Thoracic aorta endothelial cell (primary cell): ENCODE data around the gene RADIL. TPM values are rescaled to one million over a fixed set of nuclear protein-coding genes. Genes with fewer than 3 reads are reported as not detected.

Source experiments
- small RNA-seq: library from RNA; depleted of rRNA; stranded (forward); fragments of <200 nt; gene quantifications from one replicate; pipeline ENCODE3, GENCODE V24; 2012
- total RNA-seq: library from RNA; depleted of rRNA; stranded (reverse); fragments of >200 nt; gene quantifications from 2 replicates; pipeline ENCODE4 v1.2.3, GENCODE V29; 2012

RADIL gene, protein sequence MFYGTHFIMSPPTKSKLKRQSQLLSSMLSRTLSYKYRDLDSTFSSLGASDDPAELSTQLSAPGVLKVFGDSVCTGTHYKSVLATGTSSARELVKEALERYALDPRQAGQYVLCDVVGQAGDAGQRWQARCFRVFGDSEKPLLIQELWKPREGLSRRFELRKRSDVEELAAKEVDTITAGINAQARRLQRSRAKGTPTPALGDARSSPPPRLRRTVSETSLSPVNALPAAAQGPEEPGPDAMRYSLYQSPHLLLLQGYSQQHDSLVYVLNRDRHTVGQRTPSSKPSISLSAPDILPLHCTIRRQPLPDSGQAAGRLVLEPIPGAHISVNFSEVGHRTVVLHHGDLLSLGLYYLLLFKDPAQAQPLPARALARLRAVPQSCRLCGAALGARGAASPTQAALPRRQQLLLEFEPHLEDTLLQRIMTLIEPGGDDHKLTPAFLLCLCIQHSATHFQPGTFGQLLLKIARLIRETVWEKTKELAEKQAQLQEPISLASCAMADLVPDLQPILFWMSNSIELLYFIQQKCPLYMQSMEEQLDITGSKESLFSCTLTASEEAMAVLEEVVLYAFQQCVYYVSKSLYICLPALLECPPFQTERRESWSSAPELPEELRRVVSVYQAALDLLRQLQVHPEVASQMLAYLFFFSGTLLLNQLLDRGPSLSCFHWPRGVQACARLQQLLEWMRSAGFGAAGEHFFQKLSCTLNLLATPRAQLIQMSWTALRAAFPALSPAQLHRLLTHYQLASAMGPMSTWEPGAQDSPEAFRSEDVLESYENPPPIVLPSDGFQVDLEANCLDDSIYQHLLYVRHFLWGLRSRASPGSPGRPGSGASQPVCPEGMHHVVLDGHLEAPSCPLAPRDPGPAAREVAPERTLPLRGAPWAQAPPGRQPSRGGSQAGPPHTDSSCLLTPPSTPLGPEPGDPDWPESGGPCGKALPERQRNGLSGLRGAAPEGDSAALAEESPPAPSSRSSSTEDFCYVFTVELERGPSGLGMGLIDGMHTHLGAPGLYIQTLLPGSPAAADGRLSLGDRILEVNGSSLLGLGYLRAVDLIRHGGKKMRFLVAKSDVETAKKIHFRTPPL
- total RNA-seq = 0.80 and 2.0 TPM in 2 replicates

DNA sequence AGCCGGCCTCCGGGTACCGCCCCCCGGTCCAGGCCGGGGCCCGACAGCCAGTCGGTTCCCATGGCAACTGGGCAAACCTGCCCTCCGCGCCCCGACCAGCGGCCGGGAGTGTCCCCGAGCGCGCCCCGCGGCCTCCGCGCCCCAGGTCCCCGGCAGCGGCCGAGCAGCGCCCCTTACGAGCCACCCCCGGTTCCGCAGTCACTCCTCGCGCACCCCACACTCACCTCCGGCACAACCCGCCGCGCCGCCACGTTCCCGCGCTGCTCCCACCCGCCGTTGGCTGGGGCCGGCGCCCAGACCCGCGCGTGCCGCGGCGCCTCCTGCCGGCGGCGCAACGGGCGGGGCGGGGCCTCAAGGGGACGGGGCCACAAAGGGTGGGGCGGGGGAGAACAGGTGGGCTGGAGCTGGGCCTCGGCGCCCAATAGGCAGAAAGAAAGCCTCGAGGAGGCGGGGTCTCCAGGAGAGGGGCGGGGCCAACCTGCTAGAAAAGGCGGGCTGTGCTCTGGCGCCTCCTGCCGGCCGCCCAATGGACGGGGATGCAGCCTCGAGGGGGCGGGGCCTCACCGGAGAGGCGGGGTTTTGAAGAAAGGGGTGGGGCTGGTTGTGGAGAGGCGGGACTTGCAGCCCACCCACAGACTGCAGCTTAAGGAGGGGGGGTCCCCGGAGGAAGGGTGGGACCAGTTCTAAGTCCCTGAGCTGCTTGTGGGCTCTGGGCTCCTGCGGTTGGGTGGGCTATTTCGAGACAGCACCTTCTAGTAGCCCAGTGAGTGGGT lies at the start of gene RADIL:
Gene RADIL (minus strand): TSS at position 345 of the 773 bp plus-strand sequence. CDS start 5,577 bp downstream, outside the sequence.

DNA sequence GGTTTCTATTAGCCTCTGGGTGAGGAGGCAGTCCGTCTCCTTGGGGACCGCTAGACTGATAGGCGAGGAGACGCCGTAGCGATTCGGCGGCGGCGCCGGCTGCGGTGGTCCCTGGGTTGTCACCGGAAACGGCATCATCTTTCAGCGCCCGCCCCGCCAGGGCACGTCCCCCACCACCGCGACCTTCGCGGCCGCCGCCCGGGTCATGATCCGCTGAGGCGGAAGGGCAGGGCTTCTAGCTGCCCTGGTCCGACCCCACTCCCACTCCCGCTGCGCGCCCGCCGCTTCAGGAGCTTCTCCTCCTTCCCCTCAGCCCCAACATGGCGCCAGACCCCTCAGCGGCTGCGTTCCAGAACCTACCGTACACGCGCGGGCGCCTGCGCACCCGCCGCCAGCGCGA lies 21.8 kb downstream of the RADIL start, which contains the start of gene PAPOLB:
Gene PAPOLB (minus strand): TSS at position 358 of the 400 bp plus-strand sequence. CDS start 220 bp downstream, at position 138.

GRCh38 chr7:4775250-4775847 lies 108.2 kb downstream of the RADIL start, which contains the start of gene AP5Z1:
Gene AP5Z1 (plus strand): TSS chr7:4775623. CDS start chr7:4775716, 93 bp downstream.

Small RNA genes within 50 kb of the gene (small RNA-seq; reads per million reads assigned to genes)
- gene MIR4656 = not detected
- not detected for gene RF00019

Other genes starting within 250 kb of the RADIL start
- 44.7 and 55.1 TPM in 2 replicates for gene FOXK1, start 201.4 kb downstream of the RADIL start, total RNA-seq
- 25.9 and 28.0 TPM in 2 replicates for gene AP5Z1, start 108.1 kb downstream of the RADIL start, total RNA-seq
- 0.22 and 0.27 TPM in 2 replicates for gene PAPOLB, start 21.7 kb downstream of the RADIL start, total RNA-seq
- not detected in 2 replicates for gene MMD2, start 75.5 kb upstream of the RADIL start, total RNA-seq
- 14.3 and 15.3 TPM in 2 replicates for gene RBAK, start 162.1 kb upstream of the RADIL start, total RNA-seq